ENCODE data around the gene LEAP2. TPM values are rescaled to one million over a fixed set of nuclear protein-coding genes. Genes with fewer than 3 reads are reported as not detected.

Gene LEAP2
- polyA plus RNA-seq, 1 donor from 2014 or later: 1.6 TPM

- Histone ChIP-seq H3F3A (ENCODE audit: insufficient read depth, low read length, poor library complexity, severe bottlenecking) (no peaks in the 10 kb centered on the region), H4K20me1 (ENCODE audit: insufficient read depth) (no peaks in the 10 kb centered on the region), H3K9ac (ENCODE audit: low read length) (no peak overlapping the region), H3K9me2 (ENCODE audit: insufficient read depth, low read length) (no peaks in the 10 kb centered on the region), H2AFZ (ENCODE audit: low read depth, low read length) (no peak overlapping the region), H3K27me3 (ENCODE audit: insufficient read depth, low read depth, low read length) (no peaks in the 10 kb centered on the region), H3K4me2 (ENCODE audit: low read length) (no peak overlapping the region), H3K27ac (ENCODE audit: low read length) (no peak overlapping the region), H3K9me3 (ENCODE audit: low read length) (no peaks in the 10 kb centered on the region), H3K79me2 (replicated peaks; ENCODE audit: insufficient read depth, low read length) (no peaks in the 10 kb centered on the region), H3K4me3 (ENCODE audit: low read length) (no peak overlapping the region), H3K36me3 (ENCODE audit: insufficient read depth, low read length) (no peaks in the 10 kb centered on the region)
- no peak for TF ChIP-seq CTCF (IDR thresholded peaks at IDR 0.05; ENCODE audit: poor library complexity, severe bottlenecking)
- TF ChIP-seq, protein P1, sequence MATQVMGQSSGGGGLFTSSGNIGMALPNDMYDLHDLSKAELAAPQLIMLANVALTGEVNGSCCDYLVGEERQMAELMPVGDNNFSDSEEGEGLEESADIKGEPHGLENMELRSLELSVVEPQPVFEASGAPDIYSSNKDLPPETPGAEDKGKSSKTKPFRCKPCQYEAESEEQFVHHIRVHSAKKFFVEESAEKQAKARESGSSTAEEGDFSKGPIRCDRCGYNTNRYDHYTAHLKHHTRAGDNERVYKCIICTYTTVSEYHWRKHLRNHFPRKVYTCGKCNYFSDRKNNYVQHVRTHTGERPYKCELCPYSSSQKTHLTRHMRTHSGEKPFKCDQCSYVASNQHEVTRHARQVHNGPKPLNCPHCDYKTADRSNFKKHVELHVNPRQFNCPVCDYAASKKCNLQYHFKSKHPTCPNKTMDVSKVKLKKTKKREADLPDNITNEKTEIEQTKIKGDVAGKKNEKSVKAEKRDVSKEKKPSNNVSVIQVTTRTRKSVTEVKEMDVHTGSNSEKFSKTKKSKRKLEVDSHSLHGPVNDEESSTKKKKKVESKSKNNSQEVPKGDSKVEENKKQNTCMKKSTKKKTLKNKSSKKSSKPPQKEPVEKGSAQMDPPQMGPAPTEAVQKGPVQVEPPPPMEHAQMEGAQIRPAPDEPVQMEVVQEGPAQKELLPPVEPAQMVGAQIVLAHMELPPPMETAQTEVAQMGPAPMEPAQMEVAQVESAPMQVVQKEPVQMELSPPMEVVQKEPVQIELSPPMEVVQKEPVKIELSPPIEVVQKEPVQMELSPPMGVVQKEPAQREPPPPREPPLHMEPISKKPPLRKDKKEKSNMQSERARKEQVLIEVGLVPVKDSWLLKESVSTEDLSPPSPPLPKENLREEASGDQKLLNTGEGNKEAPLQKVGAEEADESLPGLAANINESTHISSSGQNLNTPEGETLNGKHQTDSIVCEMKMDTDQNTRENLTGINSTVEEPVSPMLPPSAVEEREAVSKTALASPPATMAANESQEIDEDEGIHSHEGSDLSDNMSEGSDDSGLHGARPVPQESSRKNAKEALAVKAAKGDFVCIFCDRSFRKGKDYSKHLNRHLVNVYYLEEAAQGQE (IDR thresholded peaks at IDR 0.05; ENCODE audit: borderline replicate concordance): no peak
These were observed 17.5 kb upstream of the LEAP2 start for GRCh38 chr5:132856011-132856410.

DNA sequence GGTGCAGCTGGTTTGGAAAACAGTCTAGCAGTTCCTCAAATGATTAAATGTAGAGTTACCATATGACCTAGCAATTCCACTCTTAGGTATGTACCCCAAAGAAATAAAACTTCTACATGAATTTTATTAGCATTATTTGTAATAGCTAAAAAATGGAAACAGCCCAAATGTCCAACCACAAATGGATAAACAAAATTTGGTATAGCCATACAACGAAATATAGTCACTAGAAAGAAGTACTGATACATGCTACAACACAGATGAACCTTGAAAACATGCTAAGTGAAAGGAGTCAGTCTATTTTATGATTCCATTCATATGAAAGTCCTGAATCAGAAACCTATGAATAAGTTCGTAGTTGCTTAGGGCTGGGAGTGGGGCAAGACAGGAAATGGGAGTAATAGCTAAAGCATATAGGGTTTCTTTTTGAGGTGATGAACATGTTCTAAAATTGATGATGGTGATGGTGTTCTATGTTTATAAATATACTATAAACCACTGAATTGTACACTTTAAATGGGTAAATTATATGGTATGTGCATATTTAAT lies 13.5 kb upstream of the LEAP2 start:
- TF ChIP-seq MXI1 (conservative IDR thresholded peaks at IDR 0.05; ENCODE audit: poor library complexity, severe bottlenecking) (no peak), CTCF (IDR thresholded peaks at IDR 0.05; ENCODE audit: poor library complexity, severe bottlenecking) (no peak), EZH2 (IDR thresholded peaks at IDR 0.05; ENCODE audit: borderline replicate concordance, insufficient read depth, low read length, poor library complexity, severe bottlenecking) (no peak), SMC3 (conservative IDR thresholded peaks at IDR 0.05; ENCODE audit: poor library complexity) (no peak), POLR2AphosphoS5 (IDR thresholded peaks at IDR 0.05) (no peak), TAF1 (IDR thresholded peaks at IDR 0.05; ENCODE audit: low read depth) (no peak), EP300 (conservative IDR thresholded peaks at IDR 0.05; ENCODE audit: poor library complexity, severe bottlenecking) (no peak), RAD21 (conservative IDR thresholded peaks at IDR 0.05) (no peak)
- TF ChIP-seq, protein P1 (IDR thresholded peaks at IDR 0.05; ENCODE audit: borderline replicate concordance): no peak
- no peak overlapping the region for H3K4me2 ChIP-seq (ENCODE audit: low read length)
- no peaks in the 10 kb centered on the region for H3K9me2 ChIP-seq (ENCODE audit: insufficient read depth, low read length)
- no peak overlapping the region for H3K27ac ChIP-seq (ENCODE audit: low read length)
- H3K36me3 ChIP-seq (ENCODE audit: insufficient read depth, low read length): no peaks in the 10 kb centered on the region
- no peak overlapping the region for H3K4me3 ChIP-seq (ENCODE audit: low read length)
- H3K9ac ChIP-seq (ENCODE audit: low read length): no peak overlapping the region
- no peaks in the 10 kb centered on the region for H4K20me1 ChIP-seq (ENCODE audit: insufficient read depth)
- H3K27me3 ChIP-seq (ENCODE audit: insufficient read depth, low read depth, low read length): no peaks in the 10 kb centered on the region
- H3F3A ChIP-seq (ENCODE audit: insufficient read depth, low read length, poor library complexity, severe bottlenecking): no peaks in the 10 kb centered on the region
- no peaks in the 10 kb centered on the region for H3K9me3 ChIP-seq (ENCODE audit: low read length)
- H2AFZ ChIP-seq (ENCODE audit: low read depth, low read length): no peak overlapping the region
- H3K79me2 ChIP-seq (replicated peaks; ENCODE audit: insufficient read depth, low read length): no peaks in the 10 kb centered on the region
